NT2/D1 (cell line): Measurements from ENCODE around the gene LRRTM4.

Experiments
- SUZ12 ChIP-seq: IDR thresholded peaks from 2 replicates; pipeline ENCODE4 v1.6.1; 2011; ENCODE audit not compliant: insufficient read length, insufficient read depth; ENCODE audit errors: extremely low read depth
- YY1 ChIP-seq: IDR thresholded peaks from 2 replicates; pipeline ENCODE4 v1.6.1; 2011; ENCODE audit not compliant: insufficient read length, insufficient read depth

GRCh38 chr2:77028032-77028600 is 494.1 kb downstream of the LRRTM4 start:
- no peak for TF ChIP-seq YY1
- no peak for TF ChIP-seq SUZ12
